Neuronal stem cell (in vitro differentiated cells): ENCODE data around the gene MYO15B.
"Not testable (repeated sequence)": the region's sequence is repeated elsewhere in the genome, so short reads cannot be mapped to it uniquely, and the experiment has no call there.

Experiments
- DNase-seq: peaks from one replicate; pipeline ENCODE4 v3.0.0-alpha.2; 2013; ENCODE audit warnings: low spot score
- H2AFZ ChIP-seq: one replicate; pipeline ENCODE4 v1.6.1; 2013; ENCODE audit warnings: mild to moderate bottlenecking, low read length, inconsistent platforms
- H2AK5ac ChIP-seq: 2 replicates; pipeline ENCODE4 v1.6.1; 2013; ENCODE audit warnings: low read depth, mild to moderate bottlenecking, inconsistent platforms, low read length, moderate library complexity, mixed read lengths
- H2BK120ac ChIP-seq: 2 replicates; pipeline ENCODE4 v1.6.1; 2013; ENCODE audit warnings: low read depth, mild to moderate bottlenecking, inconsistent platforms, low read length, moderate library complexity, mixed read lengths
- H2BK12ac ChIP-seq: one replicate; pipeline ENCODE4 v1.6.1; 2013; ENCODE audit warnings: low read length, inconsistent platforms
- H2BK15ac ChIP-seq: 2 replicates; pipeline ENCODE4 v1.6.1; 2013; ENCODE audit warnings: mild to moderate bottlenecking, low read length, inconsistent platforms, mixed read lengths
- H2BK5ac ChIP-seq: one replicate; pipeline ENCODE4 v1.6.1; 2013; ENCODE audit warnings: inconsistent platforms, mild to moderate bottlenecking, low read length, moderate library complexity
- H3K14ac ChIP-seq: one replicate; pipeline ENCODE4 v1.6.1; 2013; ENCODE audit warnings: low read length, inconsistent platforms
- H3K18ac ChIP-seq: 2 replicates; pipeline ENCODE4 v1.6.1; 2013; ENCODE audit warnings: low read length, inconsistent platforms
- H3K23ac ChIP-seq: 2 replicates; pipeline ENCODE4 v1.6.1; 2013; ENCODE audit warnings: low read depth, mild to moderate bottlenecking, mixed read lengths, low read length, inconsistent platforms; ENCODE audit not compliant: poor library complexity
- H3K27ac ChIP-seq: replicated peaks from 3 replicates; pipeline ENCODE4 v1.5.1; 2013; ENCODE audit warnings: low read length, inconsistent platforms
- H3K27me3 ChIP-seq, 3 experiments: 2 replicates each; pipeline ENCODE4 v1.6.1; 2013; ENCODE audit warnings: low read length in 3 of 3, mild to moderate bottlenecking in 2 of 3, inconsistent platforms in 1 of 3, low read depth in 1 of 3, mixed read lengths in 1 of 3, moderate library complexity in 1 of 3; ENCODE audit not compliant: control insufficient read depth in 3 of 3, insufficient read depth in 3 of 3
- H3K36me3 ChIP-seq, 2 donors: replicated peaks in 1 of 2; 2 replicates each; pipeline ENCODE4 v1.6.1; 2013; ENCODE audit warnings: low read length in 2 of 2; ENCODE audit not compliant: control insufficient read depth in 2 of 2, insufficient read depth in 2 of 2
- H3K4ac ChIP-seq: 2 replicates; pipeline ENCODE4 v1.6.1; 2013; ENCODE audit warnings: inconsistent platforms, mild to moderate bottlenecking, low read length, moderate library complexity
- H3K4me1 ChIP-seq, 2 donors: 1 replicate in 1 of 2; 2 replicates in 1 of 2; pipeline ENCODE4 v1.6.1; 2013; ENCODE audit warnings: low read length in 2 of 2, low read depth in 1 of 2; ENCODE audit not compliant: control insufficient read depth in 2 of 2, insufficient read depth in 1 of 2
- H3K4me2 ChIP-seq: one replicate; pipeline ENCODE4 v1.6.1; 2013; ENCODE audit warnings: mild to moderate bottlenecking, low read length, inconsistent platforms; ENCODE audit not compliant: insufficient read depth, poor library complexity, severe bottlenecking
- H3K4me3 ChIP-seq, 2 donors: 2 replicates each; pipeline ENCODE4 v1.5.1; 2013; ENCODE audit warnings: low read length in 2 of 2, mild to moderate bottlenecking in 2 of 2, inconsistent platforms in 1 of 2, moderate library complexity in 1 of 2
- H3K79me1 ChIP-seq: one replicate; pipeline ENCODE4 v1.6.1; 2013; ENCODE audit warnings: low read depth, mild to moderate bottlenecking, inconsistent platforms, low read length, moderate library complexity
- H3K9ac ChIP-seq: one replicate; pipeline ENCODE4 v1.6.1; 2013; ENCODE audit warnings: mild to moderate bottlenecking, low read depth, low read length, inconsistent platforms; ENCODE audit not compliant: poor library complexity
- H3K9me3 ChIP-seq, 2 donors: replicated peaks in 1 of 2; 2 replicates each; pipeline versions ENCODE3 to v1.6.1; 2013; ENCODE audit warnings: low read length in 2 of 2, mild to moderate bottlenecking in 2 of 2, inconsistent platforms in 1 of 2, low read depth in 1 of 2, mixed read lengths in 1 of 2, moderate library complexity in 1 of 2; ENCODE audit not compliant: control insufficient read depth in 2 of 2, insufficient read depth in 1 of 2
- H4K8ac ChIP-seq: one replicate; pipeline ENCODE4 v1.6.1; 2013; ENCODE audit warnings: low read depth, mild to moderate bottlenecking, inconsistent platforms, low read length, moderate library complexity
- H4K91ac ChIP-seq: one replicate; pipeline ENCODE4 v1.6.1; 2013; ENCODE audit warnings: low read length, low read depth, mild to moderate bottlenecking, inconsistent platforms; ENCODE audit not compliant: poor library complexity
- WGBS, 2 donors: extraction: QIAGEN DNeasy Blood & Tissue Kit; methylation state at CpG; one replicate each; pipeline ENCODE4 v1.1.7; 2013; ENCODE audit warnings: missing lambda C conversion rate in 2 of 2, mixed read lengths in 1 of 2; ENCODE audit not compliant: insufficient read length in 2 of 2, insufficient replicate concordance in 1 of 2; ENCODE audit errors: extremely low coverage in 2 of 2; 5-methylcytosine and 5-hydroxymethylcytosine counted together

MYO15B gene

DNA sequence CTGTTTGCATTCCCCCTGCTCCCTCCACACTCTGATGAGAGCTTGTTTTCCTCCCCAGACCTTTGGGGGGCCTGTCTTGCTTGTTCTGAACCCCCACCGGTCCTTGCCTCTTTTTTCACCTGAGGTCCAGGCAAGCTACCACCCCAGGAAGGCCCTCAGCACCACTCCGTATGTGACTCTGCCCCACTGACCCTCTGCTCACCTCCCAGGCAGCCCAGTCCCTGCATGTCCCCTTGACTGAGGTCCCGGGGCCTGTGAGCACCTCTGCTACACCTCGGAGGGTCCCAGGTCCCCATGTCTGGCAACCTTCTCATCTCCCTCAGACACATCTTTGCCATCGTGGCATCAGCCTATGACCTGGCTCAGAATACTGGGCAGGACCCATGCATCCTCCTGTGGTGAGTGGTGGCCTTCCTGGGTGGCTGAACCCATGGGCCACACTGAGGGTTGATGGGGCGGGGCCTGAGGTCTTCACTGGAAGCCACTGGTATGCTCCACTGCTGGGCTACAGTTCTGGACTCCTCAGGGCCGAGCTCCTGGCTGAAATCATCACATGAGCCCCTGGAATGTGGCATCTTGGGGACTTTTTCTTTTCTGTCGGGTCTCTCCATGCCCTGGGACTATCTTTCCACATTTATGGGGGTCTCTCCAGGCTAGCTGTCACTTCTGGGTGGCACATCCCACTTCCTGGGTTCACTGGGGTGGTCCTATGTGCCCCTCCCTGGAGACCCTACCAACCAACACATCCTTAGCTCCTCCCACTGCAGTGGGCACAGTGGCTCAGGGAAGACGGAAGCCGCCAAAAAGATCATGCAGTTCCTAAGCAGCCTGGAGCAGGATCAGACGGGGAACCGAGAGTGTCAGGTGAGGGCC is 3.5 kb downstream of the MYO15B start:
- H3K36me3 ChIP-seq = no peaks in the 10 kb centered on the region
- peak overlapping the region; percentile 1 for H2BK12ac ChIP-seq
- H3K9ac ChIP-seq = no peak overlapping the region
- H3K27me3 ChIP-seq = peaks cover 0 to 53% (median 21%) of the 10 kb centered on the region in 3 experiments
- peak overlapping the region; percentile 83 for H2BK15ac ChIP-seq
- H2BK120ac ChIP-seq = no peak overlapping the region
- no CpG with 5 or more reads among the region's 12 CpGs for whole genome bisulfite sequencing, 2 donors
- no peak overlapping the region for H4K91ac ChIP-seq
- no peak overlapping the region for H3K27ac ChIP-seq
- no peak overlapping the region for H3K14ac ChIP-seq
- peaks cover 0 to 5% of the 10 kb centered on the region in 2 donors for H3K9me3 ChIP-seq
- peak overlapping the region; percentile 84 for H2AK5ac ChIP-seq
- no peak for DNase-seq
- peaks cover 5% of the 10 kb centered on the region for H3K79me1 ChIP-seq
- H2BK5ac ChIP-seq = peak overlapping the region; percentile 66
- peaks cover 0 to 6% of the 10 kb centered on the region in 2 donors for H3K4me1 ChIP-seq
- peak overlapping the region; percentile 43 for H3K23ac ChIP-seq
- no peak overlapping the region for H4K8ac ChIP-seq
- no peak overlapping the region for H3K4ac ChIP-seq
- no peak overlapping the region for H3K4me3 ChIP-seq
- H3K18ac ChIP-seq = no peak overlapping the region
- no peak overlapping the region for H2AFZ ChIP-seq
- no peak overlapping the region for H3K4me2 ChIP-seq

DNA sequence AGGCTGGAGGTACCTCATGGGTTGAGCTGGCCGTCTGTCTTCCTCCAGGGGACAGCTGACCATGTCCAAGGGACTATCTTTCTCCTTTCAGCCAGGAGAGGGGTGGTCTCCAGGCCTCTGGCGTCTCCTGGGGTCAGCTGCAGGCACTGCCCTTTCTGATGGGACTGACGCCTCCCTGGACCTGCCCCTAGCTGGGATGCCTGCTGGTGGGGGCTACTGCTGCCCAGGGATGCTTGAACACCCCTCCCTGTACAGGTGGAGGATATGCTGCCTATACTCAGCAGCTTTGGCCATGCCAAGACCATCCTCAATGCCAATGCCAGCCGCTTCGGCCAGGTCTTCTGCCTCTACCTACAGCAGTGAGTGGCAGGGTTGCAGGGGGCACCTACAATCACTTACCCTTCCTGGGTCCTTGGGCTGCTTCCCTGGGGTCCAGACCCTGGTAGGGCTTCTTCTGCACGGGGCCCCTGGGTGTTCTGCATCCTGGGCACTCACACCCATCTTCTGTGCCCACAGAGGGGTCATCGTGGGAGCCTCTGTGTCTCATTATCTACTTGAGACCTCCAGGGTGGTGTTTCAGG is 4.2 kb downstream of the MYO15B start:
- WGBS, 2 donors = no CpG with 5 or more reads among the region's 7 CpGs
- no peak overlapping the region for H4K8ac ChIP-seq

GRCh38 chr17:75592348-75593020 is 4.9 kb downstream of the MYO15B start:
- peak overlapping the region; percentile 17 for H4K8ac ChIP-seq
- H3K14ac ChIP-seq = peak overlapping the region; percentile 38
- no peak overlapping the region for H3K4ac ChIP-seq
- H3K18ac ChIP-seq = no peak overlapping the region
- peak overlapping the region; percentile 22 for H2BK12ac ChIP-seq
- no peak overlapping the region for H3K4me2 ChIP-seq
- H3K36me3 ChIP-seq = no peaks in the 10 kb centered on the region
- H2BK15ac ChIP-seq = no peak overlapping the region
- H4K91ac ChIP-seq = no peak overlapping the region
- WGBS, 2 donors = no CpG with 5 or more reads among the region's 17 CpGs
- H2BK120ac ChIP-seq = no peak overlapping the region
- H3K23ac ChIP-seq = peak overlapping the region; percentile 55
- H2AFZ ChIP-seq = no peak overlapping the region
- H3K27me3 ChIP-seq = peaks cover 0 to 48% (median 17%) of the 10 kb centered on the region in 3 experiments
- no peak overlapping the region for H3K27ac ChIP-seq
- H3K9ac ChIP-seq = no peak overlapping the region
- H3K4me1 ChIP-seq = peaks cover 0 to 4% of the 10 kb centered on the region in 2 donors
- no peak overlapping the region for H3K4me3 ChIP-seq
- no peaks in the 10 kb centered on the region for H3K9me3 ChIP-seq
- no peak for DNase-seq
- H2AK5ac ChIP-seq = peak overlapping the region; percentile 96
- no peak overlapping the region for H2BK5ac ChIP-seq
- peaks cover 5% of the 10 kb centered on the region for H3K79me1 ChIP-seq

More for the DNA sequence above, 4.2 kb downstream of the MYO15B start:
- peak overlapping the region; percentile 66 for H2BK5ac ChIP-seq
- no peak for DNase-seq
- H2AK5ac ChIP-seq = peak overlapping the region; percentile 61
- H2BK15ac ChIP-seq = no peak overlapping the region
- H4K91ac ChIP-seq = no peak overlapping the region
- H3K27me3 ChIP-seq = peaks cover 0 to 49% (median 21%) of the 10 kb centered on the region in 3 experiments
- peak overlapping the region in 1 of 2 donors; percentile 27 for H3K4me3 ChIP-seq
- no peak overlapping the region for H2BK120ac ChIP-seq
- H3K9me3 ChIP-seq = no peaks in the 10 kb centered on the region
- H3K18ac ChIP-seq = peak overlapping the region; percentile 20
- H3K4ac ChIP-seq = no peak overlapping the region
- H3K4me1 ChIP-seq = peaks cover 0 to 6% of the 10 kb centered on the region in 2 donors
- peaks cover 5% of the 10 kb centered on the region for H3K79me1 ChIP-seq
- no peak overlapping the region for H3K4me2 ChIP-seq
- peak overlapping the region; percentile 1 for H2BK12ac ChIP-seq
- no peak overlapping the region for H3K14ac ChIP-seq
- H3K27ac ChIP-seq = no peak overlapping the region
- no peaks in the 10 kb centered on the region for H3K36me3 ChIP-seq
- H3K23ac ChIP-seq = no peak overlapping the region
- no peak overlapping the region for H3K9ac ChIP-seq
- H2AFZ ChIP-seq = no peak overlapping the region

DNA sequence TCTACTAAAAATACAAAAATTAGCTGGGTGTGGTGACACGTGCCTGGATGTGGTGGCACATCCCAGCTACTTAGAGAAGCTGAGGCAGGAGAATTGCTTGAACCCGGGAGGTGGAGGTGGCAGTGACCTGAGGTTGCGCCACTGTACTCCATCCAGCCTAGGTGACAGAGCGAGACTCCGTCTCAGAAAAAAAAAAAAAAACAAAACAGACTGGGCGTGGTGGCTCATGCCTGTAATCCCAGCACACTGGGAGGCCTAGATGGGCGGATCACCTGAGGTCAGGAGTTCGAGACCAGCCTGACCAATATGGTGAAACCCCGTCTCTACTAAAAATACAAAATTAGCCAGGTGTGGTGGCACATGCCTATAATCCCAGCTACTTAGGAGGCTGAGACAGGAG is 5.8 kb downstream of the MYO15B start:
- not testable (repeated sequence) for DNase-seq, H3K79me1 ChIP-seq, H2AK5ac ChIP-seq, H3K14ac ChIP-seq, H2BK5ac ChIP-seq, H2BK12ac ChIP-seq, H3K4me3 ChIP-seq, H3K18ac ChIP-seq, H3K4me1 ChIP-seq, H4K91ac ChIP-seq, H2BK120ac ChIP-seq, H4K8ac ChIP-seq, H3K9ac ChIP-seq, H3K4me2 ChIP-seq, H3K23ac ChIP-seq, H2BK15ac ChIP-seq, H3K4ac ChIP-seq, H2AFZ ChIP-seq, H3K9me3 ChIP-seq, H3K36me3 ChIP-seq, H3K27ac ChIP-seq
- H3K27me3 ChIP-seq = peaks cover 0 to 38% (median 8%) of the 10 kb centered on the region in 3 experiments
- no CpG with 5 or more reads among the region's 9 CpGs for WGBS, 2 donors
